ENCODE data around the gene STX2. TPM values are rescaled to one million over a fixed set of nuclear protein-coding genes. Genes with fewer than 3 reads are reported as not detected.
A peak's percentile ranks its signal among the peaks of the same experiment; 100 is the strongest.

STX2 gene
- total and polyA plus RNA-seq, 4 donors, result 11.9 to 28.4 (median 20.9) TPM

GRCh38 chr12:130826151-130826801 lies 12.8 kb downstream of the STX2 start:
- Histone ChIP-seq H3K4me1 (ENCODE audit: control insufficient read depth in 5 of 5, insufficient read depth in 5 of 5, low read length in 5 of 5) (peaks cover 0 to 21% (median 7%) of the 10 kb centered on the region in 5 donors), H3K9ac (ENCODE audit: insufficient read depth in 1 of 2, low read length in 2 of 2) (no peak overlapping the region), H3K27me3 (ENCODE audit: control insufficient read depth in 3 of 3, insufficient read depth in 3 of 3, low read length in 2 of 3) (no peaks in the 10 kb centered on the region), H3K4me3 (no peak overlapping the region), H3K9me3 (ENCODE audit: control insufficient read depth in 4 of 4, insufficient read depth in 3 of 4, low read length in 3 of 4) (peaks cover 0 to 4% (median 0%) of the 10 kb centered on the region in 4 donors), H3K36me3 (ENCODE audit: control insufficient read depth in 4 of 4, insufficient read depth in 4 of 4, low read length in 4 of 4) (peaks cover 0 to 12% (median 5%) of the 10 kb centered on the region in 4 donors), H3K27ac (ENCODE audit: low read depth in 1 of 2, low read length in 1 of 2) (peak overlapping the region in 1 of 2 donors; percentile 30)
- peak; percentile 15 for TF ChIP-seq CTCF (IDR thresholded peaks at IDR 0.05; ENCODE audit: control extremely low read depth, extremely low read depth)
- DNase-seq (peak in 2 of 3 donors; percentile 13 to 50), ATAC-seq (ENCODE audit: insufficient read depth, low FRiP score) (peak; percentile 78)
- 63 to 67% methylated on average over 21 of the region's 21 CpGs for WGBS, 2 donors

GRCh38 chr12:130825771-130826150 lies 13.3 kb downstream of the STX2 start:
- no peak overlapping the region for H3K9ac ChIP-seq (ENCODE audit: insufficient read depth in 1 of 2, low read length in 2 of 2)
- H3K27ac ChIP-seq (ENCODE audit: low read depth in 1 of 2, low read length in 1 of 2), result peak overlapping the region in 1 of 2 donors; percentile 30
- H3K4me3 ChIP-seq, result no peak overlapping the region
- peaks cover 0 to 12% (median 5%) of the 10 kb centered on the region in 4 donors for H3K36me3 ChIP-seq (ENCODE audit: control insufficient read depth in 4 of 4, insufficient read depth in 4 of 4, low read length in 4 of 4)
- peaks cover 0 to 17% (median 5%) of the 10 kb centered on the region in 5 donors for H3K4me1 ChIP-seq (ENCODE audit: control insufficient read depth in 5 of 5, insufficient read depth in 5 of 5, low read length in 5 of 5)
- no peak for DNase-seq
- no peaks in the 10 kb centered on the region for H3K27me3 ChIP-seq (ENCODE audit: control insufficient read depth in 3 of 3, insufficient read depth in 3 of 3, low read length in 2 of 3)
- ATAC-seq (ENCODE audit: insufficient read depth, low FRiP score), result no peak
- peaks cover 0 to 4% (median 0%) of the 10 kb centered on the region in 4 donors for H3K9me3 ChIP-seq (ENCODE audit: control insufficient read depth in 4 of 4, insufficient read depth in 3 of 4, low read length in 3 of 4)
- no peak for TF ChIP-seq CTCF (IDR thresholded peaks at IDR 0.05; ENCODE audit: control extremely low read depth, extremely low read depth)
- 82 to 88% methylated on average over 6 of the region's 6 CpGs for WGBS, 2 donors

GRCh38 chr12:130819681-130820080 lies 19.4 kb downstream of the STX2 start:
- H3K27me3 ChIP-seq (ENCODE audit: control insufficient read depth in 3 of 3, insufficient read depth in 3 of 3, low read length in 2 of 3), result no peaks in the 10 kb centered on the region
- H3K4me1 ChIP-seq (ENCODE audit: control insufficient read depth in 5 of 5, insufficient read depth in 5 of 5, low read length in 5 of 5), result peaks cover 0 to 8% (median 0%) of the 10 kb centered on the region in 5 donors
- H3K9me3 ChIP-seq (ENCODE audit: control insufficient read depth in 4 of 4, insufficient read depth in 3 of 4, low read length in 3 of 4), result no peaks in the 10 kb centered on the region
- TF ChIP-seq CTCF (IDR thresholded peaks at IDR 0.05; ENCODE audit: control extremely low read depth, extremely low read depth), result no peak
- no peak overlapping the region for H3K9ac ChIP-seq (ENCODE audit: insufficient read depth in 1 of 2, low read length in 2 of 2)
- DNase-seq (no peak), ATAC-seq (ENCODE audit: insufficient read depth, low FRiP score) (no peak)
- H3K36me3 ChIP-seq (ENCODE audit: control insufficient read depth in 4 of 4, insufficient read depth in 4 of 4, low read length in 4 of 4), result peaks cover 0 to 17% (median 11%) of the 10 kb centered on the region in 4 donors
- no peak overlapping the region for H3K4me3 ChIP-seq
- 90 to 94% methylated on average over 12 of the region's 12 CpGs for WGBS, 2 donors
- H3K27ac ChIP-seq (ENCODE audit: low read depth in 1 of 2, low read length in 1 of 2), result no peak overlapping the region
